GOT3 (cell line): ENCODE data around the gene PPFIA4.
"Not testable (repeated sequence)": the region's sequence is repeated elsewhere in the genome, so short reads cannot be mapped to it uniquely, and the experiment has no call there.

ENCODE experiments used
- DNase-seq: peaks from one replicate; lab custom pipeline; 2025; ENCODE audit warnings: mixed read lengths; lab: John Stamatoyannopoulos, UW

PPFIA4 gene

DNA sequence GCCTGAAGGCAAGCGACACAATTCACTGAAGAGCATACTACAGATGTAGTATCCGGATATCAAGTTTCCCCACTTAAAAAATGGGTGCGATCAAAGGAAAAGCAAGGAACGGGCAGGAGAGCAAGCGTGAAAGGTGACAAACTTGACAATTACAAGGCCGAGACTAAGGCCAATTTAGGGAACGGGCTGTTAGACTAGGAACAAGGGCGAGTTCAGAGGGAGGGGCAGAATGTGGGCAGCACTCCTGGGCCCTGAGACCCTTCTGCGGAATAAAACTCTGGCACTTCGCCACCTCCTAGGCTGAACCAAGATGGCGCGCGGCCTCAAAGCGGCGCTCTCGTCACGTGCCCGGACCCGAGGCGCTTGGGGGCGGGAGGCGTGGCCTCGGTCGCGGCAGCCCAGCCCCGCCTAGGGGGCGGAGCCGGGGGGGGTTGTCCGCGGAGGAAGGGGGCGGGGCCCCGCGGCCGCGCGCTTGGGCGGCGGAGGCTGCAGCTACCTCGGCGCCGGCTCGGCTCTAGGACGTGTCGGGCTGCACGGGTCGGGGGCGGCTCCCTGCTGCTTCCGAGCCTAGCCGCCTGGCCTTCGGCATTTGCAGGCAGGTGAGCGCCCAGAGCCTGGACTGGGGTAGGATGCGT lies at the start of gene PPFIA4:
TSS of gene PPFIA4 (plus strand) at position 461 of the 635 bp plus-strand sequence. CDS start 12,518 bp downstream, outside the sequence.
- peak; percentile 71 for DNase-seq

DNA sequence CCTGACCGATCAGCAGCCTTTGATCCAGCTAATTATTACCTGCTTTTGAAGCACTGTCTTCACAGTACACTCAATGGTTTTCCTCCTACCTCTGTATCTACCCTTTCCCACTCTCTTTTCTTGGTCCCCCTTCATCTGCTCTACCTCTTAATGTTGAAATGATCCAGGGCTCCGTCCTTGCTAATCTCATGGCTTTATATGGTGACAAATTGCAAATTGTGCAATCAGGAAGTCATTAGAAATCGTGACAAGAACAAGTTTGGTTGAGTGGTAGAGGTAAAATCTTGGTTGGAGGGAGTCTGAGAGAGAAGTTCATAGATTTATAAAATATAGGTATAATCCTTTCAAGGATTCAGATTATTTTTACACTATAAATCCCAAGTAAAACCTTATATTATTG lies 49.7 kb upstream of the PPFIA4 start:
- no peak for DNase-seq

DNA sequence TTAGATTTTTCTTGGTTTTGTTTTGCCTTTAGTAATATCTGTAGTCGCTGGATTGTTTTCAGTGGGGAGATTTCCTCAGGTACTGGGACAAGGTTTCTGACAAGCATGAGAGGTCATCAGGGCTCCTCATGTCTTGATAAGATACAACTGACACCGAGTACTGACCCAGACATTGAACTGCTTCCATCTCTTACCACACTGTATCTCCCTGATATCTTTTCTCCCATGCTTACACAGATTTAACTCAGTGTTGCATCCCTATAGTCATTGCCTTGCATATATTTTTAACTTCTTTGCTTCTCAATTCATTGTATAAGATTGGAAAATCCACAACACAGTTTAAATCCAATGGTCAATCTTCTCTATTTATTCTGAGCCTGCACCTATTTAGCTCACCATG lies 46.8 kb upstream of the PPFIA4 start:
- no peak for DNase-seq

DNA sequence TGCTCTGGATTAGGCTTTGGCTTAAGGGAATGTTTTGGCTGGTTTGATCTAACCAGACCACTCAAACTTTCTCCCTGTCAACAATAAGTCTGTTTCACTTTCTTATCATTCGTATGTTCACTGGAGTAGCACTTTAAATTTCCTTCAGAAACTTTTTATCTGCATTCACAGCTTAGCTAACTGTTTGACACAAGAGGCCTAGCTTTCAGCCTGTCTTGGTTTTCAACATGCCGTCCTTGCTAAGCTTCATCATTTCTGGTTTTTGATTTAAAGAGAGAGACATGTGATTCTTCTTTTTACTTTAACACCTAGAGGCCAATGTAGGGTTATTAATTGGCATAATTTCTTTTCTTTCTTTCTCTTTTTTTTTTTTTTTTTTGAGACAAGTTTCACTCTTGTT lies 44.4 kb upstream of the PPFIA4 start:
- DNase-seq: no peak

DNA sequence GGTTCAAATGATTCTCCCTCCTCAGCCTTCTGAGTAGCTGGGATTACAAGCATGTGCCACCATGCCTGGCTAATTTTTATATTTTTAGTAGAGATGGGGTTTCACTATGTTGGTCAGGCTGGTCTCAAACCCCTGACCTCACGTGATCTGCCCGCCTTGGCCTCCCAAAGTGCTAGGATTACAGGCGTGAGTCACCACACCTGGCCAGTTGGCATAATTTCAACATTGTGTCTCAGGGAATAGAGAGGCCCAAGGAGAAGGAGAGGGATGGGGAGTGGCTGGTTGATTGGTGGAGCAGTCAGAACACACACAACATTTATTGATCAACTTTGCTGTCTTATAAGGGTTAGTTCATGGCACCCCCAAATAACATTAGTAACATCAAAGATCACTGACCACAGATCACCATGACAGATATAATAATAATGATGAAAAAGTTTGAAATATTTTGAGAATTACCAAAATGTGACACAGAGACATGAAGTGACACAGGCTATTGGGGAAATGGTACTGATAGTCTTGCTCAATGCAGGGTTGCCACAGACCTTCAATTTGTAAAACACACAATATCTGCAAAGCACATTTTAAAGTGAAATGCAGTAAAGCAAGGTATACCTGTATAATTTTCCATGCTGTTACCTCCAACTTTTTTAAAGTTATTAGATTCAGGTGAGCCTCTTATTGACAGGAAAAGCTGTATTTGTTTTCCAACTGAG lies 43.4 kb upstream of the PPFIA4 start:
- DNase-seq: no peak

DNA sequence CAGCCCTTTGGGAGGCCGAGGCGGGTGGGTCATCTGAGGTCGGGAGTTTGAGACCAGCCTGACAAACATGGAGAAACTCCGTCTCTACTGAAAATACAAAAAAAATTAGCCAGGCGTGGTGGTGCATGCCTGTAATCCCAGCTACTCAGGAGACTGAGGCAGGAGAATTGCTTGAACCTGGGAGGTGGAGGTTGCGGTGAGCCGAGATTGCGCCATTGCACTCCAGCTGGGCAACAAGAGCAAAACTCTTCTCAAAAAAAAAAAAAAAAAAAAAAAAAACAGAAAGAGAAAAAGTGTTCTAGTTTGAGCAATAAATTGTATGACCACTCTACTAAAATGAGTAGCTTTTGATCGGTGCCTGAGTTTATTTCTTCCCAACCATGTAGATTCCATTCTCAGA lies 40.2 kb upstream of the PPFIA4 start:
- not testable (repeated sequence) for DNase-seq

DNA sequence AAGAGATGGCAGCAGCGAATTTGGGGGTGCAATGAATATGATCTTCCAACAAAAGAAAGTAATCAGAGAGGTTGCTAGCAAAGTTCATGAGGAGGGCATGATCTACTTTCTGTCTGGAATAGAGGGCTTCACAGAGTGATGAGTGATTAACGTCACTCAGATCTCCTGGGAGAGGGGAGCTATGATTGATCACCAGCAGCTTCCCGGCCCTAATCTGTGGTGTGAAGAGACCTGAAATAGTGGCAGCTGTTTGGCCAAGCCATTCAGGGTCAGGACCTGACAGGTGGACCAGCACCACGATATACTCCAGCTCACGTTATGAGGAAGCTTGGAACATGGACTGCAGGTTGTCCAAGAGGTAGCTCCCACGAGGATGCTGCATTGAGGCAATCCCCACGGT lies 39.0 kb upstream of the PPFIA4 start:
- no peak for DNase-seq

DNA sequence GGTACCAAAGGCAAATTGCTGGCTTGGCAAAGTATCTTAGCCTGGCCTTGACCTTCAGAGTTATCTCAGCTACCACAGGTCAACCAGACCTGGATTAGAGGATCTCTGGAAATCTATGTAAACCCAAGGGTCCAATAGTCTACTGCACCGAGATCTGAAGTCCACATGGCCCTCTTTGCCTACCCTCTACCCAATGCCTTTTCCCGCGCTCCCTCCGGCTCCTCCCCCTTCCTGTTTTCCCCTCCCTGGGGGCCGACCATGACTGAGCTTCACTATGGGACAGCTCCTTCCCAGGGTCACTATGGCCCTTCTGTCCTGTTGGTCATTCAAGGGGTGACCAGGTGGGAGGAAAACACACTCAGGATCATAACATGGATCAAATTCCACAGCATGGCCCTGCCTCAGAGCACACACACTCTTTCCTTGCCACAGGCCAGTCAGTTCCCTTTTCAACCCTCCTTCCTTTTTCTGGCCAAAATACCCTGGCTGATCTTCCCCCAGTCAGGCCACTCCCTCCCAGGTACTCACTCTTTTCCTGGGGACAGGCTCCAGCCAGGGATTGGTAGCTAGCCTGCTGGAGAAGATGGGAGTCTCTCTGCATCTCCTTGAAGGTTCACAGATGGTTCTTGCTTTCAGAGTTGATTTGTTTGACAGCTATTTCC lies 38.2 kb upstream of the PPFIA4 start:
- no peak for DNase-seq

DNA sequence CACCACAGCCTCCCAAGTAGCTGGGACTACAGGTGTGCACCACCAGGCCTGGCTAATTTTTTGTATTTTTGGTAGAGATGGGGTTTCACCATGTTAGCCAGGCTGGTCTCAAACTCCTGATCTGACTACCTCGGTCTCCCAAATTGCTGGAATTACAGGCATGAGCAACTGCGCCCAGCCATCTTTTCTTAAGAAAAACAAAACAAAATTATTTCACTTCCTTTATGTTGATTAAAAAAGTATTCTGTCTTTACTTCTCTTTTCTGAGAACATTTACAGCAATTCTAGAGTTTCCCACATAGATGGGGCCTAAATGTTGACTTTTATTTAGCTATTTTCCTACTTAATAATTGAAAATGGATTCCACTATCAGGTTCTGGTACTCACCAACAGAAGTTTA lies 36.4 kb upstream of the PPFIA4 start:
- no peak for DNase-seq

DNA sequence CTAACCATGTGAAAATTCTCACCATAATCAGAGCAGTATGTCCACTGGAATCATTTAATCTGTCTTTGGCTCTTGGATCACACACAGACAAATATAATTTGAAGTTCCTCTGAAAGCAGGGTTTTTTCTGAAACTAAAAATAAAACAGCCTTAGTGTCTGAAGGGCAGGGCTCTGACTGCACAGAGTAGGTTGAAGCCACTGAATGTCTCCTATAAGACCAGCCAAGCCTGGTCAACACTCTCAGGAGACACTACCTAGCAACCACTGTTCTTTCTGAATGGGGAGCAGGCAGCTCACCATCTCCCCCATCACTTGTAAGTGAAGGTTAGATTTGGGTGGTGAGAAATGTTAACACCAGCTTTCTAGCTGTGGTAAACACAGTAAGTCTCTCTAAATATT lies 35.2 kb upstream of the PPFIA4 start:
- DNase-seq: no peak

DNA sequence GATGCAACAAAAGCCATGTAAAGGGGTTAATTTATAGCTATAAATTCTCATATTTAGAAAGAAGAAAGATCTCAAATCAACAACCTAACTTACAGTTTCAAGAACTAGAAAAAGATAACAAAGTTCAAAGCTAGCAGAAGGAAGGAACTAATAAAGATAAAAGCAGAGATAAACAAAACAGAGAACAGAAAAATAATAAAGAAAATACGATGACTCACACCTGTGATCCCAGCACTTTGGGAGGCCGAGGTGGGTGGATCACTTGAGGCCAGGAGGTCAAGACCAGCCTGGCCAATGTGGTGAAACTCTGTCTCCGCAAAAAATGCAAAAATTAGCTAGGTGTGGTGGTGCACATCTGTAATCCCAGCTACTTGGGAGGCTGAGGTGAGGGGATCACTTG lies 31.5 kb upstream of the PPFIA4 start:
- DNase-seq: no peak

DNA sequence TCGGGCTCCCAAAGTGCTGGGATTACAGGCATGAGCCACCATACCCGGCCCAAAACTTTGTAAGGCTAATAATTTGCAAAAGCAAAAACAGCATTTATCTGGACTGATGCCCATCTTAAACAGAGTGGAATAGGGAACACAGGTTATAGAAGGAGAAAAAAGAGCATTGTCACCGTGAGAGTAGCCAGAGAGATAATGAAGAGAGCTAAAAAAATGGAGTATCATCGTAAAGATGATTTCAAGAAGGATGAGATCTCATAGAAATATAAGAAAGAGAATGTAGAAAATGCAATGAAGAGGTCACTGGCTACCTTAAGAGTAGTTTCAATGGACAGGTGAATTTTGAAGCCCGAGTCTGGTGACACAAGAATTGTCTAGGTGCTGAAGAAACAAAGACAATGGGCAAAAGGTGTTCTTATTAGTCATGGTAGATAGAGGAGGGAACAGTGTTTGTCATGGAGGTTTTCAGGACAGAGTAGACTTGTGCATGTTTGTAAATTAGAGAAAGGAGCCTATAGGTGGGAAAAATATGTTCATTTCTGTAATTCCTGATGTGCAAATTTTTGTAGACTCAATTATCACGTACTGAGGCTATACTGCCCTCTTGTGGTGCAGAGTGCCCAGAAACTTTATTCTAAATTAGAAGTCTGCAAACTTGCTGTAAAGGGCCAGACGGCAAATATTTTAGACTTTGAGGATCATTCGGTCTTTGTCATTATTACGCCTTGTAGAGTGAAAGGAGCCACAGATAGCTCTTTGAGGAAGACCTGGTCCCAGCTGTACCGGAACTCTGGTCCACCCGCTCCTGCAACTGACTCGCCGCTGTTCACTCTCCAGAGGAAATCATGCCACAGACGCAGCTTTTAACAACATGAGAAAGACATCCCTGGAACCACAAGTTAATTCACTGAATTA lies 27.2 kb upstream of the PPFIA4 start:
- DNase-seq: no peak

DNA sequence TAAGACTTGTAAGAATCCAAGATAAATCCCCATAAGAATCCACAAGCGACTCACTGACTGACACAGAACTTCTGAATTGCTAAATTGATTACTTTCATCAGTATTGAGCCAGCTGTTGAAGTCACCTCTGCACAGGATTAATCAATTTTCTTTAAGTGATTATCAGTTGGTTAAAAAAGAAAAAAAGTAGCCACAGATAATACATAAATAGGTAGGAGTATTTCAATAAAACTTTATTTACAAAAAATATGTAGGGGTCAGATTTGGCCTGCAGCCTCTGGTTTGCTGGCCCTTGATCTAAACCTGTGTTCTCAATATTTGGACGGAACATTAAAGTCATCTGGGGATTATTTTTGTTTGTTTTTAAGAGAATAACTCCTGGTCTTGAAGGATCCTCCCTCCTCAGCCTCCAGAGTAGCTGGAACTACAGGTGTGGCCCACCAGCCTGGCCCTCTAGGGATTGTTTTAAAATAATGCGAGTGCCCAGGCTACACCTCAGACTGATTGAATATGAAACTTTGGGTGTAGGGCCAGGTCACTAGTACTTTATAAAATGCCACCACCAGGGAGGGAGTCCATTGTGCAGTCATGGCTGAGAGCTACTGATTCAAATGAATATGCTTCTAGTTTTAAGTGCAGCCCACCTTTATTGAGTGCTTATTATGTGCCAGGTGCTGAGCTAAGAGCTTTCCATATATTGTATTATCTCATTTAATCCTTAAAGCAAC lies 25.9 kb upstream of the PPFIA4 start:
- no peak for DNase-seq

DNA sequence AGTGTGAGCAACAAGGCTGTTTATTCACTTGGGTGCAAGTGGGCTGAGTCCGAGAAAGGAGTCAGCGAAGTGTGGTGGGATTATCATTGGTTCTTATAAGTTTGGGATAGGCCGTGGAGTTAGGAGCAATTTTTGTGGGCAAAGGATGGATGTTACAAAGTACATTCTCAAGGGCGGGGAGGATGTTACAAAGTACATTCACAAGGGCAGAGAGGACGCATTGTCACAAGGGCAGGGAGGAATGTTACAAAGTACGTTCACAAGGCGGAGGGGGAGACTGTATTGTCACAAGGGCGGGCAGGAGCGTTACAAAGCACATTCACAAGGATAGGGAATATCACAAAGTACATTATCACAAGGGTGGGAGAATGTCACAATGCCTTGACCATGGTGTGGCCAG lies 24.3 kb upstream of the PPFIA4 start:
- DNase-seq: no peak

DNA sequence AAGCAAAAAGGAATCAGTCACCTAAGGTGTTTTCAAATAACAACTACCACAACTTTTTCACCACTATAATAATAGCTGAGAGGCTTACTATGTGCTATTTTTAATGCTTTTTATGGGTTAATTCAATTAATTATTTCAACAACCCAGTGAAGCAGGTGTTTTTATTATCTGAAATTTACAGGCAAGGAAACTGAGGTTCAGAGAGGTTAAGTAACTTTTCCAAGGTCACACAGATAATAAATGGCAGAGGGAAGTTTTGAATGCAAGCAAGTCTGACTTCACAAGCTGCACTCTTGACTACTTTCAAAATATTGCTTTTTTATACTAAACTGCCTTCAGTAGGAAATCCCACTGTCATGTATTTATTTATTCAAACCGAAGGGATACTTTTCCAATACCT lies 23.3 kb upstream of the PPFIA4 start:
- DNase-seq: no peak

DNA sequence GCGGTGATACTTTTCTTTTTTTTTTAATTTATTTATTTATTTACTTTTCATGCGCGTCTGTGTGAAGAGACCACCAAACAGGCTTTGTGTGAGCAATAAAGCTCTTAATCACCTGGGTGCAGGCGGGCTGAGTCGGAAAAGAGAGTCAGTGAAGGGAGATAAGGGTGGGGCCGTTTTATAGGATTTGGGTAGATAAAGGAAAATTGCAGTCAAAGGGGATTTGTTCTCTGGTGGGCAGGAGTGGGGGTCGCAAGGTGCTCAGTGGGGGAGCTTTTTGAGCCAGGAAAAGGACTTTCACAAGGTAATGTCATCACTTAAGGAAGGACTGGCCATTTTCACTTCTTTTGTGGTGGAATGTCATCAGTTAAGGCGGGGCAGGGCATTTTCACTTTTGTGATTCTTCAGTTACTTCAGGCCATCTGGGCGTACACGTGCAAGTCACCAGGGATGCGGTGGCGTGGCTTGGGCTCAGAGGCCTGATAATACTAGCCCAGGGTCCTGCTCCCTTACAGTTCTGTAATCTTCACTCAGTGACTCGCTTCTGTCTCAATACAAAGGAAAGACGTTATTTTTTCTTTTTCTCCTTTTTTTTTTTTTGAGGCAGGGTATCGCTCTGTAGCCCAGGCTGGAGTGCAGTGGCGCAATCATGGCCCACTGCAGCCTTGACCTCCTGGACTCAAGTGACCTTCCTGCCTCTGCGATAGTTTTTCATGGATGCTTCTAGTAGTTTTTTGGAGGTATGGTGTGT lies 20.7 kb upstream of the PPFIA4 start:
- not testable (repeated sequence) for DNase-seq

DNA sequence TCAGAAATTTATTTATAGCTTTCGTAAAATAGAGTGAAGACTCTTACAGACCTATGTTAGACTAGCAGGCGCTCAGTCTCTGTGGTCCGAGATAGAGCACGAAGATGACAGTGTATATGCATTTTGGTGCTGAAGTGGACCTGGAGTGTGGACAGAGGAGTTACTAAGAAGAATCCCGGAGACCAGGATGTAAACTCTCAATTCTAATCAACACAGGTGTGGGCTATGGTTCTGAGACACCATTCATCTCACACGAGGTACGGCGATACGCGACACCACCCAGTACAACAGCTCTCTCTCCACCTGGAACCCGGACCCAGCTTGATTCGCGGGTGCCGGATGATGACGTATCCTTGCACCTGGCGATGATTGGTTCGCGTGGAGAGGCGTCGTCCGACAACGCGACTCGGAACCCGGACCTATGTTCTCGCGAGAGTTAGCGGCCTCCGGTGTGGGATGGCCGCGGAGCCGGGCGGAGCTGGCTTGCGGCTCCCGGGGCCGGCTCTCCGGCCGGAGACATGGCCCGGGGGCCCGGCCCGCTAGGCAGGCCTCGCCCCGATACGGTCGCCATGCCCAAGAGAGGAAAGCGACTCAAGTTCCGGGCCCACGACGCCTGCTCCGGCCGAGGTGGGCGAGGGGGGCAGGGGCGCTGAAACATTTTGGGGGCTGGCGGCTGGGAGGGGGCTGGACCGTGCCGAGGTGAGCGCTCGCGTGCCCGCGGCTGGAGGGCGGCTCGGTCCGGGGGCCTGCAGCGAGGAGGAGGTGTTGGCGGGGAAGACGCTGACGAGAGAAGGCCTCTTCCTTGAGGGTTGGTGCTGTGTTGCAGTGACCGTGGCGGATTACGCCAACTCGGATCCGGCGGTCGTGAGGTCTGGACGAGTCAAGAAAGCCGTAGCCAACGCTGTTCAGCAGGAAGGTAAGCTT lies 19.1 kb upstream of the PPFIA4 start, which contains the start of gene TMEM183A:
TSS of gene TMEM183A (plus strand) at position 427 of the 924 bp plus-strand sequence. CDS start at position 519, 92 bp downstream.
- peak; percentile 86 for DNase-seq

DNA sequence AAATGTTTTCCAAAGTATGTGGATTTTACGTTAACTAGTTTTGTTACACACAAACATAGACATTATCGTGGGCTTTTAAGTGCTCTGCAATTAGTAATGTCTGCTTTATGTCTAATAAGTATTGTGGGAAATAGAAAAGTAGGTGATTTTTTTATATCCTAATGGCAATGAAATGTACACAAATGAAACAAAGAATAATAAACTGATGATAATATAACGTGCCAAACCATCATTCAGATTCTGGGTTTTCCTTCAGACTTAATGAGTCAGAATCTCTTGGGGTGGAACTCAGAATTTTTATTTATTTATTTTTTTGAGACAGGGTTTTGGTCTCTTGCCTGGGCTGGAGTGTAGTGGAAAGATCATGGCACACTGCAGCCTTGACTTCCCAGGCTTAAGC lies 17.1 kb upstream of the PPFIA4 start:
- DNase-seq: no peak

DNA sequence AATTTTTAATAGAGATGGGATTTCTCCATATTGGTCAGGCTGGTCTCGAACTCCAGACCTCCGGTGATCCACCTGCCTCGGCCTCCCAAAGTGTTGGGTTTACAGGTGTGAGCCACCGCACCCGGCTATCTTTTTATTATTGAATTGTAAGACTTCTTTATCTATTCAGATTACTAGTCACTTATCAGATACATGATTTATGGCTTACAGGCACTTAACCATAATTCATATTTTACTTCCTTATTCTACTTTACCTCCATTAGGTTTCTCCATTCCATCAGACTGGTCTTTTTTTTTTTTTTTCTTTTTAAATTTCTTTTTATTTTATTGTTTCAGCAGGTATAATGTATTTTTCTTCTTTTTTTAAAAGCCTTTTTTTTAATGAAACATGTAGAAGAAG lies 14.7 kb upstream of the PPFIA4 start:
- DNase-seq: no peak

DNA sequence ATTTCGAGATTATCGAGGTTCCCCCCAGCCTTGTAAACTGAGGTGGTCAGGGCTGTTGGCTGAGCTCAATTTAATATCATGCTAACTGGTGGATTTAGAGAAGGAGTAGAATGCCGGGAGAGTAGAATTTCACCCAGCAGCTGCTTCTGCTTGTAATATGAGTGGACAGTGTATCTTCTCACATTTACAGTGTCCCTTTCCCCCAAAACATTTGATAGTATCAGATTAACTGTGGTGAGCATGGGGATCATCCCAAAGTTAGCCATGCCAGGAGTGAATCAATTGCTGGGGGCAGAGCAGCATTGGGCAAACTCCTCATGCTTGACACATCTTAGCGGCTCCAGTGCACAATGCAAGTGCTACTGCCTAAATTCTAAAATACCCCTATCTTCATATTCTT lies 9.2 kb upstream of the PPFIA4 start:
- no peak for DNase-seq
